Activated CD4-positive, alpha-beta T cell treated with anti-CD3 and anti-CD28 coated beads, Interleukin-2, amount 50 U/mL, for 24 hours (primary cell): ENCODE data around the gene PECR.
"Not testable (repeated sequence)": the region's sequence is repeated elsewhere in the genome, so short reads cannot be mapped to it uniquely, and the experiment has no call there.

Experiments
- DNase-seq, 2 donors: peaks; one replicate each; pipeline ENCODE4 v3.0.0-alpha.2; 2020; ENCODE audit warnings: low read depth in 1 of 2, low spot score in 1 of 2

PECR gene

GRCh38 chr2:216031960-216032689, 49.5 kb downstream of the PECR start:
- no peak for DNase-seq

GRCh38 chr2:216030216-216030615, 51.4 kb downstream of the PECR start:
- DNase-seq: no peak

GRCh38 chr2:216029416-216030129, 52.0 kb downstream of the PECR start:
- DNase-seq: no peak

GRCh38 chr2:216024779-216025336, 56.8 kb downstream of the PECR start:
- DNase-seq: no peak

GRCh38 chr2:216023055-216023648, 58.5 kb downstream of the PECR start:
- DNase-seq: peak; percentile 18 to 31

- no peak for DNase-seq
These were observed 59.6 kb downstream of the PECR start for GRCh38 chr2:216021768-216022565.

GRCh38 chr2:216018709-216019108, 62.9 kb downstream of the PECR start:
- DNase-seq: no peak

- no peak for DNase-seq
These were observed 64.2 kb downstream of the PECR start for GRCh38 chr2:216017365-216017764.

GRCh38 chr2:216016581-216016980, 65.0 kb downstream of the PECR start:
- DNase-seq: no peak

- peak in 1 of 2 donors; percentile 40 for DNase-seq
These were observed 65.7 kb downstream of the PECR start for GRCh38 chr2:216015722-216016464.

GRCh38 chr2:216014986-216015385, 66.6 kb downstream of the PECR start:
- no peak for DNase-seq

- DNase-seq: no peak
These were observed 67.6 kb downstream of the PECR start for GRCh38 chr2:216014006-216014405.

GRCh38 chr2:216013080-216013909, 68.3 kb downstream of the PECR start, which contains the start of gene MREG:
Gene MREG, minus strand, starts transcription at chr2:216013551. Its CDS starts 224 bp downstream, at chr2:216013327.
- DNase-seq: peak; percentile 68 to 82

- DNase-seq: no peak
These were observed 68.9 kb downstream of the PECR start for GRCh38 chr2:216012830-216013079.

- DNase-seq: no peak
These were observed 69.3 kb downstream of the PECR start for GRCh38 chr2:216012133-216012829.

- not testable (repeated sequence) for DNase-seq
These were observed 72.4 kb downstream of the PECR start for GRCh38 chr2:216009215-216009614.

GRCh38 chr2:216008387-216008786, 73.2 kb downstream of the PECR start:
- DNase-seq: no peak

- DNase-seq: peak in 1 of 2 donors; percentile 13
These were observed 75.4 kb downstream of the PECR start for GRCh38 chr2:216006164-216006663.
